Esophagus squamous epithelium (tissue), 5 donors: Measurements from ENCODE around the gene SHOX. TPM values are rescaled to one million over a fixed set of nuclear protein-coding genes. Genes with fewer than 3 reads are reported as not detected.

Source experiments
- DNase-seq: peaks from one replicate; lab custom pipeline; 2025; lab: John Stamatoyannopoulos, UW
- H3K27ac ChIP-seq, 4 donors: fragments of 200-600 bp; sonication (generic); one replicate each; pipeline ENCODE4 v1.5.1; 2016 to 2019; ENCODE audit warnings: mild to moderate bottlenecking in 1 of 4
- H3K27me3 ChIP-seq, 4 donors: fragments of 200-600 bp; sonication (generic); 1 replicate in 3 of 4; 2 replicates in 1 of 4; pipeline versions ENCODE4 v1.5.1 to v1.6.0; 2017 to 2021; ENCODE audit warnings: antibody characterized with exemption in 1 of 4
- H3K36me3 ChIP-seq, 3 donors: fragments of 200-600 bp; sonication (generic); one replicate each; pipeline ENCODE4 v1.5.1; 2016 to 2019
- H3K4me1 ChIP-seq, 3 donors: fragments of 200-600 bp; sonication (generic); one replicate each; pipeline ENCODE4 v1.5.1; 2017 to 2019
- H3K4me3 ChIP-seq, 4 donors: fragments of 200-600 bp; sonication (generic); 1 replicate in 3 of 4; 2 replicates in 1 of 4; pipeline ENCODE4 v1.5.1; 2016 to 2019; ENCODE audit warnings: mild to moderate bottlenecking in 2 of 4, moderate library complexity in 1 of 4
- H3K9me3 ChIP-seq, 3 donors: fragments of 200-600 bp; sonication (generic); one replicate each; pipeline ENCODE4 v1.5.1; 2016 to 2019
- CTCF ChIP-seq, 6 experiments: fragments of 450-650 bp in 4 of 6; fragments of 200-600 bp in 2 of 6; sonication (generic) in 2 of 6; IDR thresholded peaks; one replicate each; pipeline ENCODE4 v1.5.1; 2016 to 2019; ENCODE audit warnings: antibody characterized with exemption in 6 of 6, mild to moderate bottlenecking in 4 of 6, moderate library complexity in 4 of 6
- POLR2A ChIP-seq, 4 donors: fragments of 450-650 bp; IDR thresholded peaks; one replicate each; pipeline ENCODE4 v1.6.1; 2017; ENCODE audit warnings: antibody characterized with exemption in 4 of 4, mild to moderate bottlenecking in 4 of 4, moderate library complexity in 3 of 4
- WGBS, 2 donors: methylation state at CpG; one replicate each; pipeline ENCODE4 v1.1.5; 2018; 5-methylcytosine and 5-hydroxymethylcytosine counted together
- intact Hi-C: fragments of 100-400 bp; cut with DNase I; formaldehyde crosslinking; loops from one replicate; pipeline ENCODE4 v1.15.0; 2022
- total RNA-seq, 4 donors: library from RNA; depleted of rRNA; stranded (reverse); fragments of >200 nt; gene quantifications; one replicate each; pipeline ENCODE4 v1.1.0, GENCODE V29; 2016
- donor health status: DM: yes; HTN: yes; CAD: no.

Gene SHOX
- total RNA-seq, 4 donors from 2014 or later, result 0.19 TPM; not detected in 3

GRCh38 chrX:644304-645281, 14.0 kb downstream of the SHOX start:
- Histone ChIP-seq H3K4me1 (no peaks in the 10 kb centered on the region), H3K27me3 (peaks cover 0 to 64% (median 0%) of the 10 kb centered on the region in 4 donors), H3K36me3 (no peaks in the 10 kb centered on the region), H3K27ac (no peak overlapping the region), H3K9me3 (no peaks in the 10 kb centered on the region), H3K4me3 (no peak overlapping the region)
- 14 to 20% methylated on average over 10 to 17 of the region's 95 CpGs for WGBS, 2 donors
- DNase-seq, result no peak
- intact Hi-C loops, result no loop called here
- TF ChIP-seq CTCF (IDR thresholded peaks at IDR 0.05) (no peak), POLR2A (IDR thresholded peaks at IDR 0.05) (no peak)

GRCh38 chrX:646228-646495, 15.6 kb downstream of the SHOX start:
- DNase-seq, result no peak
- Histone ChIP-seq H3K9me3 (no peaks in the 10 kb centered on the region), H3K27ac (no peak overlapping the region), H3K4me3 (no peak overlapping the region), H3K4me1 (no peaks in the 10 kb centered on the region), H3K27me3 (peaks cover 0 to 49% (median 0%) of the 10 kb centered on the region in 4 donors), H3K36me3 (no peaks in the 10 kb centered on the region)
- intact Hi-C loops, result no loop called here
- TF ChIP-seq POLR2A (IDR thresholded peaks at IDR 0.05) (no peak), CTCF (IDR thresholded peaks at IDR 0.05) (no peak)
- 31 to 35% methylated on average over 3 of the region's 3 CpGs for WGBS, 2 donors

- Histone ChIP-seq H3K9me3 (no peaks in the 10 kb centered on the region), H3K27me3 (peaks cover 0 to 42% (median 0%) of the 10 kb centered on the region in 4 donors), H3K4me3 (no peak overlapping the region), H3K36me3 (no peaks in the 10 kb centered on the region), H3K27ac (no peak overlapping the region), H3K4me1 (no peaks in the 10 kb centered on the region)
- WGBS, 2 donors, result 78 to 83% methylated on average over 9 of the region's 9 CpGs
- intact Hi-C loops, result no loop called here
- TF ChIP-seq POLR2A (IDR thresholded peaks at IDR 0.05), result no peak
- no peak for TF ChIP-seq CTCF (IDR thresholded peaks at IDR 0.05)
- no peak for DNase-seq
These were observed 16.2 kb downstream of the SHOX start for GRCh38 chrX:646796-647195.

- no peak for TF ChIP-seq POLR2A (IDR thresholded peaks at IDR 0.05)
- TF ChIP-seq CTCF (IDR thresholded peaks at IDR 0.05), result no peak
- Histone ChIP-seq H3K9me3 (no peaks in the 10 kb centered on the region), H3K27me3 (peaks cover 0 to 19% (median 0%) of the 10 kb centered on the region in 4 donors), H3K4me3 (no peak overlapping the region), H3K4me1 (no peaks in the 10 kb centered on the region), H3K27ac (no peak overlapping the region), H3K36me3 (no peaks in the 10 kb centered on the region)
- intact Hi-C loops, result no loop called here
- no peak for DNase-seq
- WGBS, 2 donors, result 73 to 82% methylated on average over 12 to 15 of the region's 15 CpGs
These were observed 18.6 kb downstream of the SHOX start for GRCh38 chrX:649166-649565.

GRCh38 chrX:650324-650723, 19.7 kb downstream of the SHOX start:
- 77 to 81% methylated on average over 9 to 14 of the region's 15 CpGs for WGBS, 2 donors
- Histone ChIP-seq H3K36me3 (no peaks in the 10 kb centered on the region), H3K9me3 (no peaks in the 10 kb centered on the region), H3K27me3 (peaks cover 0 to 7% (median 0%) of the 10 kb centered on the region in 4 donors), H3K4me3 (no peak overlapping the region), H3K4me1 (no peaks in the 10 kb centered on the region), H3K27ac (no peak overlapping the region)
- intact Hi-C loops, result no loop called here
- TF ChIP-seq CTCF (IDR thresholded peaks at IDR 0.05) (no peak), POLR2A (IDR thresholded peaks at IDR 0.05) (no peak)
- no peak for DNase-seq
